PC-9 (cell line): ENCODE measurements around the gene SLC48A1. TPM values are rescaled to one million over a fixed set of nuclear protein-coding genes. Genes with fewer than 3 reads are reported as not detected.

Experiments
- BruUV-seq: library from RNA; stranded (reverse); fragments of 400-500 nt; replicated peaks from 2 replicates; lab custom pipeline; 2021; lab: Mats Ljungman, UMichigan
- CTCF ChIA-PET: fragments of 300-600 bp; sonication (Branson Sonifier 250); formaldehyde crosslinking; loops from one replicate; lab custom pipeline; 2022; ENCODE audit warnings: antibody characterized with exemption; lab: Charles Lee
- POLR2A ChIA-PET: fragments of 300-600 bp; sonication (Branson Sonifier 250); formaldehyde crosslinking; loops from one replicate; lab custom pipeline; 2022; ENCODE audit warnings: antibody characterized with exemption; ENCODE audit not compliant: unreplicated experiment; lab: Charles Lee
- DNase-seq, 2 experiments: peaks; one replicate each; pipeline versions ENCODE4 v3.0.0 to v3.0.0-alpha.2; 2015 to 2022; ENCODE audit warnings: mixed read lengths in 1 of 2
- H2AFZ ChIP-seq: fragments of 200-600 bp; sonication (generic); 2 replicates; pipeline ENCODE4 v1.8.1; 2017; ENCODE audit warnings: antibody characterized with exemption
- H3F3A ChIP-seq: fragments of 200-600 bp; sonication (generic); 2 replicates; pipeline ENCODE4 v1.8.1; 2017; ENCODE audit warnings: antibody characterized with exemption, mild to moderate bottlenecking, low read depth; ENCODE audit not compliant: insufficient read depth
- H3K27ac ChIP-seq: fragments of 200-600 bp; sonication (generic); 2 replicates; pipeline ENCODE4 v1.6.1; 2016; ENCODE audit warnings: mixed run types
- H3K27me3 ChIP-seq: fragments of 200-600 bp; sonication (generic); 2 replicates; pipeline ENCODE4 v1.6.1; 2016; ENCODE audit warnings: low read depth, mixed run types; ENCODE audit not compliant: insufficient read depth
- H3K36me3 ChIP-seq: fragments of 200-600 bp; sonication (generic); 2 replicates; pipeline ENCODE4 v1.6.1; 2016; ENCODE audit warnings: low read depth, mixed run types
- H3K4me1 ChIP-seq: fragments of 200-600 bp; sonication (generic); replicated peaks from 2 replicates; pipeline ENCODE4 v1.6.1; 2016; ENCODE audit warnings: mixed run types; ENCODE audit not compliant: insufficient read depth
- H3K4me2 ChIP-seq: fragments of 200-600 bp; sonication (generic); 2 replicates; pipeline ENCODE4 v1.6.1; 2017; ENCODE audit warnings: mixed run types
- H3K4me3 ChIP-seq: fragments of 200-600 bp; sonication (generic); 2 replicates; pipeline ENCODE4 v1.6.1; 2016; ENCODE audit warnings: mixed run types
- H3K79me2 ChIP-seq: fragments of 200-600 bp; sonication (generic); 2 replicates; pipeline ENCODE4 v1.6.1; 2017; ENCODE audit warnings: low read depth, mixed run types
- H3K9me2 ChIP-seq: fragments of 200-600 bp; sonication (generic); 2 replicates; pipeline ENCODE4 v1.8.1; 2017; ENCODE audit warnings: mild to moderate bottlenecking; ENCODE audit not compliant: insufficient read depth
- H3K9me3 ChIP-seq: fragments of 200-600 bp; sonication (generic); 2 replicates; pipeline ENCODE4 v1.8.1; 2016; ENCODE audit warnings: low read depth; ENCODE audit not compliant: insufficient read depth
- H4K20me1 ChIP-seq: fragments of 200-600 bp; sonication (generic); 2 replicates; pipeline ENCODE4 v1.8.1; 2017; ENCODE audit not compliant: insufficient read depth
- EZH2 ChIP-seq: fragments of 200-600 bp; sonication (generic); IDR thresholded peaks from 2 replicates; pipeline ENCODE4 v1.8.0; 2017; ENCODE audit warnings: antibody characterized with exemption, low read depth
- intact Hi-C: fragments of 100-400 bp; cut with micrococcal nuclease; formaldehyde crosslinking; loops from one replicate; pipeline ENCODE4 v1.10.0; 2022; ENCODE audit not compliant: unreplicated experiment
- total RNA-seq: library from RNA; stranded (reverse); gene quantifications from 2 replicates; pipeline ENCODE4 v1.2.3, GENCODE V29; 2021
- TF ChIP-seq, protein P1 (sequence below): fragments of 200-600 bp; sonication (generic); conservative IDR thresholded peaks from 2 replicates; pipeline ENCODE4 v1.6.1; 2017; ENCODE audit warnings: mixed run types, antibody characterized with exemption, mild to moderate bottlenecking, moderate library complexity

SLC48A1 gene
- total RNA-seq, 1 experiment from 2014 or later = 108 TPM

DNA sequence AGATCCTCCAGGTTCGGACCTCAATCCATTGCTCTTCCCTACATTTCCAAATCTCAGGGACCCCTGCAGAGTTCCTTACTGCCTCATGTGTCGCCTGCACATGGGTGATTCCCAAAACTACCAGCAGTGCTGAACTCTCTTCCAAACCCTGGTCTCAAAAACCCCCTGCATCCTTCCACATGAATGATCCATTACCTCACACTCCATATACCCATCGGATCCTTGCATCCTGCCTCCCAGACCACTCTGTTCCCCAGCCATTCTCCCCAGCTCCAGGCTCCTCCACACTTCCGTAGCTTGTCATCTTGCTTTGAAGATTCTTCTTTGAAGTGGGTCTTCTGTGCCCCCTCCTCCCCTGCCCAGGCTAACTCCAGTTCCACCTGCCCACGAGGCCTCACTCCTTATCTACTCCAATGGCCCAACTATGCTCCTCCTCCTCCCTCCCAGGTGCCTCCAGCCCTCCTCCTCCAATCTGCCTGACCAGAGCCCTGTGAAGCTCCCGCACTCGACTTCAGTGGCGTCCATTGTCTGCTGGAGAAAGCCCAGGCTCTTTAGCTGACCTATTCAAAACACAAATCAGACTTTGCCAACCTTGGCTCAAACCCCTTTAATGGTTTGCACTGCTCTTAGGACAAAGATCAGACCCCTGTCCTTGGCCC, 28.1 kb upstream of the SLC48A1 start:
- POLR2A ChIA-PET = interaction anchor here (0.7 kb wide), 1 partner anchor 10 kb away, joined by 3 read pairs; no protein-coding TSS in a partner anchor
- H3K36me3 ChIP-seq = no peaks in the 10 kb centered on the region
- no peak overlapping the region for H2AFZ ChIP-seq
- peaks cover 8% of the 10 kb centered on the region for H3K4me1 ChIP-seq
- H3K79me2 ChIP-seq = no peaks in the 10 kb centered on the region
- H3F3A ChIP-seq = peaks cover 10% of the 10 kb centered on the region
- no peak overlapping the region for H3K4me3 ChIP-seq
- no peaks in the 10 kb centered on the region for H3K27me3 ChIP-seq
- no peaks in the 10 kb centered on the region for H3K9me3 ChIP-seq
- TF ChIP-seq, protein P1, sequence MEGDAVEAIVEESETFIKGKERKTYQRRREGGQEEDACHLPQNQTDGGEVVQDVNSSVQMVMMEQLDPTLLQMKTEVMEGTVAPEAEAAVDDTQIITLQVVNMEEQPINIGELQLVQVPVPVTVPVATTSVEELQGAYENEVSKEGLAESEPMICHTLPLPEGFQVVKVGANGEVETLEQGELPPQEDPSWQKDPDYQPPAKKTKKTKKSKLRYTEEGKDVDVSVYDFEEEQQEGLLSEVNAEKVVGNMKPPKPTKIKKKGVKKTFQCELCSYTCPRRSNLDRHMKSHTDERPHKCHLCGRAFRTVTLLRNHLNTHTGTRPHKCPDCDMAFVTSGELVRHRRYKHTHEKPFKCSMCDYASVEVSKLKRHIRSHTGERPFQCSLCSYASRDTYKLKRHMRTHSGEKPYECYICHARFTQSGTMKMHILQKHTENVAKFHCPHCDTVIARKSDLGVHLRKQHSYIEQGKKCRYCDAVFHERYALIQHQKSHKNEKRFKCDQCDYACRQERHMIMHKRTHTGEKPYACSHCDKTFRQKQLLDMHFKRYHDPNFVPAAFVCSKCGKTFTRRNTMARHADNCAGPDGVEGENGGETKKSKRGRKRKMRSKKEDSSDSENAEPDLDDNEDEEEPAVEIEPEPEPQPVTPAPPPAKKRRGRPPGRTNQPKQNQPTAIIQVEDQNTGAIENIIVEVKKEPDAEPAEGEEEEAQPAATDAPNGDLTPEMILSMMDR = no peak
- no peak for TF ChIP-seq EZH2
- H3K27ac ChIP-seq = no peak overlapping the region
- BruUV-seq = no TSS peak
- H3K4me2 ChIP-seq = no peak overlapping the region
- no peaks in the 10 kb centered on the region for H3K9me2 ChIP-seq
- DNase-seq = no peak
- CTCF ChIA-PET = interaction anchor here (0.6 to 5.4 kb wide), 5 partner anchors 15 to 94 kb away, joined by 3 to 31 read pairs (median 3); no protein-coding TSS in a partner anchor
- intact Hi-C loops = loop anchor here (1.0 kb wide), 3 partner anchors 22 to 92 kb away; no protein-coding TSS in a partner anchor
- no peaks in the 10 kb centered on the region for H4K20me1 ChIP-seq

DNA sequence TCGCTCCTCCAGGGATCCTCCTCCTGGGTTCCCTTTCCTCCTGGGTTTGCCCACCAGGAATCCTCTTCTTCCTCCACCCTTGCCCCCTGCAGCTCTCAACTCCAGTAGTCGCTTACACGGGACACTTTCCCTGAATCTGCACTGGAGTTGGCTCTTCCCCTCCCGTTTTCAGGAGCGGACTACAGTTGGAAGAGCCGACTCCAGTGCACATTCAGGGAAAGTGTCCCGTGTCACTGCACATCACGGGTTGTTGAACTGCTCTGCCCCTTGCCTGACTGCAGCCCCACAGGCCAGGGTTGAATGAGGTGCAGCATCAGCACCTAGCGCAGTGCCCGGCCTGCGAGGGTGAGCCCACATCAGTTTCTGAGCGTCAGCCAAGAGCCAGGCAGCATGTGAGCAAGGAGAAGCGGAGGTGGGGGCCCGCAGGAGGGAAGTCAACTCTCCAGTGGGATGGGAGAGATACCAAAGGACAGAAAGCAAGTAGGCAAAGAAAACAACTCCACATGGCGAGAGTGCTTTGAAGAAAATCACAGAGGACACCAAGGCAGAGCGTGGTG, 27.5 kb upstream of the SLC48A1 start:
- no peak for DNase-seq
- Histone ChIP-seq H3F3A (peaks cover 10% of the 10 kb centered on the region), H3K27me3 (no peaks in the 10 kb centered on the region), H3K4me2 (no peak overlapping the region), H3K36me3 (no peaks in the 10 kb centered on the region), H3K79me2 (no peaks in the 10 kb centered on the region), H3K27ac (no peak overlapping the region), H3K4me3 (no peak overlapping the region), H4K20me1 (no peaks in the 10 kb centered on the region), H3K4me1 (peaks cover 13% of the 10 kb centered on the region), H3K9me2 (no peaks in the 10 kb centered on the region), H3K9me3 (no peaks in the 10 kb centered on the region), H2AFZ (no peak overlapping the region)
- ChIA-PET POLR2A (no interaction called here), CTCF (interaction anchor here (5.4 kb wide), 1 partner anchor 93 kb away, joined by 31 read pairs; no protein-coding TSS in a partner anchor)
- TF ChIP-seq EZH2 = no peak
- TF ChIP-seq, protein P1 = no peak
- BruUV-seq = no TSS peak
- intact Hi-C loops = no loop called here

DNA sequence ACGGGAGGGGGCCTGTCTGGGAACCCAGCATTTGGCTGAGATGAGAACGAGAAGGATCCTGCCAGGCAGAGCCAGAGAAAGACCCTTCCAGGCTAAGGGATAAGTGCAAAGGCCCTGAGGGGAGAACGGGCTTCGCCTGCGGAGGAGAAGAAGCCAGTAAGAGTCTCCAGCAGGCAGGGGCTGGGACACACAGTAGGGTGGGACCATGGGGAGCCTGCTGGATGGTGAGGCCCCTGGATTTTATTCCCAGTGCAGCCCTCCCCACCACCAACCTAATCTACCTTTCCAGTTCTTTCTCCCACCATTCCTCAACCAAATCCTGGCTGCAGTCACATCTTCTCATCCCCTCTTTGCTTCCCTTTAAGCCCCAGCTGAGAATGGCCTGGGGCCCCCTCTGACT, 27.0 kb upstream of the SLC48A1 start:
- no peak overlapping the region for H3K4me3 ChIP-seq
- H4K20me1 ChIP-seq = no peaks in the 10 kb centered on the region
- no peak overlapping the region for H3K4me2 ChIP-seq
- peaks cover 13% of the 10 kb centered on the region for H3F3A ChIP-seq
- no peak overlapping the region for H3K27ac ChIP-seq
- intact Hi-C loops = no loop called here
- no peaks in the 10 kb centered on the region for H3K79me2 ChIP-seq
- no TSS peak for BruUV-seq
- ChIA-PET POLR2A (no interaction called here), CTCF (no interaction called here)
- H3K4me1 ChIP-seq = peaks cover 18% of the 10 kb centered on the region
- H3K27me3 ChIP-seq = no peaks in the 10 kb centered on the region
- no peak overlapping the region for H2AFZ ChIP-seq
- no peaks in the 10 kb centered on the region for H3K9me3 ChIP-seq
- DNase-seq = no peak
- TF ChIP-seq EZH2 = no peak
- TF ChIP-seq, protein P1 = no peak
- no peaks in the 10 kb centered on the region for H3K9me2 ChIP-seq
- no peaks in the 10 kb centered on the region for H3K36me3 ChIP-seq
